Measurements from ENCODE around the gene DGCR2. TPM values are rescaled to one million over a fixed set of nuclear protein-coding genes. Genes with fewer than 3 reads are reported as not detected.

The DGCR2 gene
- total RNA-seq, 1 donor from 2014 or later = 70.6 TPM

DNA sequence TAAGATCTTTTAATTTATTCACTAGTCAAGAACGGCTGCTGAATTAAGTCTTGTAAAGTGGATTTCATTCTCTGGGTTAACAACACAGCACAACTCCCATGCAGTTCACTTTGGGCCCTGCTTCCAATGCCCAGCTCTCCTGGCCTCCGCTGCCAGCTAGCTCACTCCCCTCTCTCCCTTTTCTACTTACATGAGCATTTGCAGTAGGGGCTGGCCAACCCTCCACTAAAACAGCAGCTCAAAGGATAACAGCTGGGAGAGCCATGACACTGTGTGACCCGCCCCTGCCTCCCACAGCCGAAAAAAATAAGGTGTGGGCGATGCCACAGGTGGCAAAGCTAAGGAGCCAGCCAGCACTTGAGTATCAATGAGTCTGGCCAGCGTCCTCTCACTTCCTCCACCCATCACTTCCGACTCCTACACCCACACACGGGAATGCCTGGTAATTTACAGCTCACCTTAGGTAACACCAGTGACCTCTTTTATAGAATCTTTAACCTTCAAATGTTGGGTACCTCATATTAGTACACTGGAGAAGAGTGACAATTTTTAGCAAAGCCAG is 56.8 kb downstream of the DGCR2 start:
- intact Hi-C loops (cut with DNase I) = no loop called here
- Histone ChIP-seq H3K4me1 (no peaks in the 10 kb centered on the region), H3K27ac (no peak overlapping the region), H3K4me3 (no peak overlapping the region), H3K36me3 (peaks cover 86% of the 10 kb centered on the region), H3K27me3 (no peaks in the 10 kb centered on the region), H3K9me3 (no peaks in the 10 kb centered on the region)
- DNase-seq (no peak), ATAC-seq (no peak)
- TF ChIP-seq, protein P1, sequence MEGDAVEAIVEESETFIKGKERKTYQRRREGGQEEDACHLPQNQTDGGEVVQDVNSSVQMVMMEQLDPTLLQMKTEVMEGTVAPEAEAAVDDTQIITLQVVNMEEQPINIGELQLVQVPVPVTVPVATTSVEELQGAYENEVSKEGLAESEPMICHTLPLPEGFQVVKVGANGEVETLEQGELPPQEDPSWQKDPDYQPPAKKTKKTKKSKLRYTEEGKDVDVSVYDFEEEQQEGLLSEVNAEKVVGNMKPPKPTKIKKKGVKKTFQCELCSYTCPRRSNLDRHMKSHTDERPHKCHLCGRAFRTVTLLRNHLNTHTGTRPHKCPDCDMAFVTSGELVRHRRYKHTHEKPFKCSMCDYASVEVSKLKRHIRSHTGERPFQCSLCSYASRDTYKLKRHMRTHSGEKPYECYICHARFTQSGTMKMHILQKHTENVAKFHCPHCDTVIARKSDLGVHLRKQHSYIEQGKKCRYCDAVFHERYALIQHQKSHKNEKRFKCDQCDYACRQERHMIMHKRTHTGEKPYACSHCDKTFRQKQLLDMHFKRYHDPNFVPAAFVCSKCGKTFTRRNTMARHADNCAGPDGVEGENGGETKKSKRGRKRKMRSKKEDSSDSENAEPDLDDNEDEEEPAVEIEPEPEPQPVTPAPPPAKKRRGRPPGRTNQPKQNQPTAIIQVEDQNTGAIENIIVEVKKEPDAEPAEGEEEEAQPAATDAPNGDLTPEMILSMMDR (IDR thresholded peaks at IDR 0.05) = no peak

DNA sequence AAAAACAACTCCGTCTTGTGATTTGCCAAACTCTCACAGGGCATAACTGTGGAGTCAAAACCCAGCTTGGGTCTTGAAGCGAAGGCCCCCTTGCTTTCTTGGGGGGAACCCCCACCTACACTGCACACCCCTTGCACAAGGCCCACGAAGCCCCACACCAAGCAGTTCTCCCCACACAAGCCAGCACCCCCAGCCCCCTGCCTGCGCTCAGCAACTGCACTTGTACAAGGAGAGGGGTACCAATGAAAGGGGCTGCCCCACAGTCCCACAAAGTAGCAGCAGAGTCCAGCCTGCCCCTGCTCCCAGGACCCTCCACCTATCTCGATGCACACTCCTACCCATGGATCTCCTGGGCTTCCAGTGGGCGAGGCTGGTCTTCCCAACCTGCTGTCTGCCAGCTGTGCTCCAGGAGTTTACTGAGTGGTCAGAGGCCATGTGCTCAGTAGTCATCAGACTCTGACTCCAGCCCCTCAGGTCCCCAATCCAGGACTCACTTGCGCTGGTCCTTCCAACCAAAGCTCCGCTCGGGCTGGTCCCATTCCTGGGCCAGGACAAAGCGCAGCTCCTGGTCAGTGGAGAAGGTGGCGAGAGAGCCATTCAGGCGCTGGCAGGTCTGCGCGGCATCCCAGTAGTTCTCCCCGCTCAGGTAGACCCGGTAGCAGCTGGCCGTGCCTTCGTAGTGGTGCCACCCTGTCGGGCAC is 57.7 kb downstream of the DGCR2 start:
- intact Hi-C loops (cut with DNase I) = no loop called here
- TF ChIP-seq, protein P1 (IDR thresholded peaks at IDR 0.05) = no peak
- Histone ChIP-seq H3K4me1 (no peaks in the 10 kb centered on the region), H3K27me3 (no peaks in the 10 kb centered on the region), H3K9me3 (no peaks in the 10 kb centered on the region), H3K36me3 (peaks cover 95% of the 10 kb centered on the region), H3K27ac (no peak overlapping the region), H3K4me3 (no peak overlapping the region)
- ATAC-seq (no peak), DNase-seq (peak; percentile 48)

DNA sequence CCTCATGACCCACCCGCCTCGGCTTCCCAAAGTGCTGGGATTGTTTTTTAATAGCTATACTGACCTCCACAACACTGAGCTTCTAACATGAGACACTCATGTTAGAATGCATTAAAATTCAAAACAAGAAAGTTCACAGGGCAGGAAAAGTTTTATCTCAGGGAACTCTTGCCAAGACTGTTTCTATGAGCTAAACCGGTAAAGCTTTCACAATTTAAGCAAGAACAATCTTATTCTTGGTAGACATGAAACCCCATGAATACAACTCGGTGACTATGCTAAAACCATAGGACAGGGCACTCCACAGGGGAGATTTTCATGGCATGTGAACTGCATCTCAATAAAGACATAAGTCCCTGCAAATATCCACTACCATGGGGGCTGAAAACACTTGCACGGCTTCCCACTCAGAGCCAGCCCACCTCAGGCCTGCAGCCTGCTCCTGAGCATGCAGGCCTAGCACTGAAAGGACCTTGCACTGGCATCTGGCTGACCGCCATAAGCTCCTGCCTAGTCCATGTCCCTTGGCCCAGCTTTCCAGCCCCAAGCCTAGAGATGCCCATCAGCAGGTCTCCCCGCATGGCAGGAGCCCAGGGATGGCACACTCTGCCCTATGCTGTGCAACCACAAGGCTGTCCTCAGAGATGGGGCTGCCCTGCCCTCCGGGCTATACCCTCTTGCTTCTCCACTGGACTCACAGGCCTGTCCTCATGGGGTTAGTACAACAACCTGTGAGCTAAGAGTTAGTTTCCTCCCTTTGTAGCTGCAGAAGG is 58.4 kb downstream of the DGCR2 start:
- Histone ChIP-seq H3K27me3 (no peaks in the 10 kb centered on the region), H3K4me1 (no peaks in the 10 kb centered on the region), H3K36me3 (peaks cover 98% of the 10 kb centered on the region), H3K27ac (no peak overlapping the region), H3K9me3 (no peaks in the 10 kb centered on the region), H3K4me3 (no peak overlapping the region)
- DNase-seq (peak; percentile 46), ATAC-seq (no peak)
- intact Hi-C loops (cut with DNase I) = no loop called here
- TF ChIP-seq, protein P1 (IDR thresholded peaks at IDR 0.05) = no peak

DNA sequence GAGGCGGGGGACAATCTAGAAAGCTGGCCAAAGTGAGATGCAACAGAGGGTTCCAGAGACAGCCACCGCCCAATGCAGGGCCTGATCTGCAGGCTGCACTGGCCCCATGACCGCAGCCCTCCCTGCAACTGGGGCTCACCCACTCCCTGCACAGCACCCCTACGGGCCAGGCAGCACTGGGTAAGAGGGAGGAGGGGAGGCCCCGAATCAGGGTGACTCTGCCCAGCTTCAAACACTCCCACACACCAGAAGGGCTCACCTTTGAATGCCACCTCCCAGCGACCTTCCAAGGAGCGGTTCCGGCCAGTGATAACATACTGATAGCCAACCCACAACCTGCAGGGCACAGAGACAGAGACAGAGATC is 59.3 kb downstream of the DGCR2 start:
- Histone ChIP-seq H3K4me3 (no peak overlapping the region), H3K4me1 (no peaks in the 10 kb centered on the region), H3K36me3 (peaks cover 98% of the 10 kb centered on the region), H3K9me3 (no peaks in the 10 kb centered on the region), H3K27me3 (no peaks in the 10 kb centered on the region), H3K27ac (no peak overlapping the region)
- DNase-seq (peak; percentile 27), ATAC-seq (no peak)
- intact Hi-C loops (cut with DNase I) = no loop called here
- TF ChIP-seq, protein P1 (IDR thresholded peaks at IDR 0.05) = no peak

DNA sequence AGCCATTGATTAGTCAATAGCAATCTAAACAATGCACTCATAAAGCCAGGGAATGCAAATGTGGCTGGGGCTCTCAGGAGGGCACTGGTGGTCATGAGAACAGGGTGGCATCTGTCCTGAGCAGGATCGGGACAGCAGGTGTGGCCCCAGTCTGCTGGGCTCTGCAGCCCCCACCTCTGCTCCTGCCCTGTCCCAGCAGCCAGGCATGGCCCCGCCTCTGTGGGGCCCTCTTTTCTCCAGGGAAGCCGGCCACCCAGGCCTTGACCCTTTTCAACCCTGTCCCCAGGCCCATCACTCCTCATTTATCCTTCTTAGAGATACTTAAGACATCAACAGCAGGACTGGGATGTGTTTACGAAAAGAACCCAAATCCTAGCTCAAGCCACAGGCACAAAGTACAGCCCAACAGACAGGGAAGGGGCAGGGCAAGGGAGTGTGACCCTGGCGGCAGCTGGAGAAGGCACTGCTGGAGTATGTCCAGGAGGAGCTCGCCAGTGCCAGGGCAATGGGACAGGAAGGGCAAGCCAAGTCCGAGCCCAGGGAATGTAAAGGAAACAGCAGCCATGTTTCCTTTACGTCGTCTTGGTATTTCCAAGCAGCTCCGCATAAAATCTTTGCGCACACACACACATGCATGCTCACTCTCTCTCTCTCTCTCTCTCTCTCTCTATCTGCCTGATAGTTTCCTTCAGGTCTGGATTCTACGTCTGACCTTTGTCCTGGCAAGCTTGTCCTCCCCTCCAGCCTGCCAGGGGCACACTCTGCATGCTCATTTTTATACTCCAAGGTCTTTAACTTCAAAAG is 59.9 kb downstream of the DGCR2 start:
- no peak for ATAC-seq
- intact Hi-C loops (cut with DNase I) = no loop called here
- TF ChIP-seq, protein P1 (IDR thresholded peaks at IDR 0.05) = no peak
- Histone ChIP-seq H3K27ac (no peak overlapping the region), H3K4me3 (no peak overlapping the region), H3K36me3 (peaks cover 98% of the 10 kb centered on the region), H3K4me1 (no peaks in the 10 kb centered on the region), H3K9me3 (no peaks in the 10 kb centered on the region), H3K27me3 (no peaks in the 10 kb centered on the region)
- peak; percentile 46 for DNase-seq

All from upper lobe of right lung (tissue), 1 donor.